Mesenchymal stem cell (in vitro differentiated cells and primary cell): ENCODE data around the gene JAGN1.
A peak's percentile ranks its signal among the peaks of the same experiment; 100 is the strongest.
"Not testable (repeated sequence)": the region's sequence is repeated elsewhere in the genome, so short reads cannot be mapped to it uniquely, and the experiment has no call there.

ENCODE experiments used
- DNase-seq: peaks from one replicate; pipeline ENCODE4 v3.0.0-alpha.2; 2013
- H2AFZ ChIP-seq: one replicate; pipeline ENCODE4 v1.6.1; 2013; ENCODE audit warnings: low read depth, mild to moderate bottlenecking, control low read depth, inconsistent platforms, low read length, moderate library complexity
- H2AK5ac ChIP-seq: 2 replicates; pipeline ENCODE4 v1.6.1; 2013; ENCODE audit warnings: low read length, moderate library complexity, mild to moderate bottlenecking, inconsistent platforms; ENCODE audit not compliant: severe bottlenecking
- H2BK120ac ChIP-seq: one replicate; pipeline ENCODE4 v1.6.1; 2013; ENCODE audit warnings: low read depth, mild to moderate bottlenecking, inconsistent platforms, low read length, moderate library complexity
- H2BK12ac ChIP-seq, 2 experiments: one replicate each; pipeline ENCODE4 v1.6.1; 2013; ENCODE audit warnings: inconsistent platforms in 2 of 2, low read length in 2 of 2, mild to moderate bottlenecking in 2 of 2, moderate library complexity in 2 of 2, control low read depth in 1 of 2
- H2BK15ac ChIP-seq: one replicate; pipeline ENCODE4 v1.6.1; 2013; ENCODE audit warnings: mild to moderate bottlenecking, low read depth, inconsistent platforms; ENCODE audit not compliant: poor library complexity, severe bottlenecking
- H2BK5ac ChIP-seq: 2 replicates; pipeline ENCODE4 v1.6.1; 2013; ENCODE audit warnings: low read depth, mild to moderate bottlenecking, low read length, control low read depth, inconsistent platforms; ENCODE audit not compliant: poor library complexity, severe bottlenecking
- H3K14ac ChIP-seq, 2 experiments: one replicate each; pipeline ENCODE4 v1.6.1; 2013; ENCODE audit warnings: inconsistent platforms in 2 of 2, low read length in 2 of 2, control low read depth in 1 of 2, mild to moderate bottlenecking in 1 of 2, moderate library complexity in 1 of 2
- H3K18ac ChIP-seq, 2 experiments: one replicate each; pipeline ENCODE4 v1.6.1; 2013; ENCODE audit warnings: inconsistent platforms in 2 of 2, low read length in 2 of 2, control low read depth in 1 of 2, low read depth in 1 of 2, mild to moderate bottlenecking in 1 of 2
- H3K23ac ChIP-seq, 2 experiments: one replicate each; pipeline ENCODE4 v1.6.1; 2013; ENCODE audit warnings: inconsistent platforms in 2 of 2, low read length in 2 of 2, mild to moderate bottlenecking in 2 of 2, moderate library complexity in 2 of 2, control low read depth in 1 of 2
- H3K27ac ChIP-seq: 2 replicates; pipeline ENCODE4 v1.5.1; 2013; ENCODE audit warnings: mild to moderate bottlenecking, moderate library complexity, low read length, control low read depth, inconsistent platforms; ENCODE audit not compliant: poor library complexity, severe bottlenecking
- H3K27me3 ChIP-seq, 2 experiments: 2 replicates each; pipeline versions ENCODE4 v1.6.1 to v1.7.0; 2013; ENCODE audit warnings: low read length in 2 of 2, mild to moderate bottlenecking in 2 of 2, moderate library complexity in 2 of 2, control low read depth in 1 of 2, inconsistent platforms in 1 of 2; ENCODE audit not compliant: control insufficient read depth in 1 of 2, insufficient read depth in 1 of 2
- H3K36me3 ChIP-seq, 2 experiments: 2 replicates each; pipeline versions ENCODE4 v1.6.1 to v1.7.0; 2013; ENCODE audit warnings: low read length in 2 of 2, control low read depth in 1 of 2, inconsistent platforms in 1 of 2, low read depth in 1 of 2, mild to moderate bottlenecking in 1 of 2; ENCODE audit not compliant: insufficient read depth in 2 of 2, control insufficient read depth in 1 of 2
- H3K4ac ChIP-seq, 2 experiments: one replicate each; pipeline ENCODE4 v1.6.1; 2013; ENCODE audit warnings: inconsistent platforms in 2 of 2, low read length in 2 of 2, mild to moderate bottlenecking in 2 of 2, moderate library complexity in 2 of 2, control low read depth in 1 of 2, low read depth in 1 of 2
- H3K4me1 ChIP-seq: 2 replicates; pipeline ENCODE4 v1.6.1; 2013; ENCODE audit warnings: low read depth, low read length, control low read depth; ENCODE audit not compliant: control insufficient read depth, insufficient read depth
- H3K4me2 ChIP-seq: 2 replicates; pipeline ENCODE4 v1.6.1; 2013; ENCODE audit warnings: low read length, mild to moderate bottlenecking, inconsistent platforms; ENCODE audit not compliant: poor library complexity, severe bottlenecking
- H3K4me3 ChIP-seq, 2 experiments: 2 replicates each; pipeline versions ENCODE4 v1.5.1 to v1.7.0; 2013; ENCODE audit warnings: low read length in 2 of 2, mild to moderate bottlenecking in 2 of 2, control low read depth in 1 of 2, low read depth in 1 of 2; ENCODE audit not compliant: insufficient read depth in 1 of 2
- H3K79me1 ChIP-seq: replicated peaks from 2 replicates; pipeline ENCODE4 v1.6.1; 2013; ENCODE audit warnings: mild to moderate bottlenecking, control low read depth, low read length, inconsistent platforms; ENCODE audit not compliant: poor library complexity, severe bottlenecking
- H3K9ac ChIP-seq: 2 replicates; pipeline ENCODE4 v1.7.0; 2013; ENCODE audit warnings: mild to moderate bottlenecking, low read length, moderate library complexity
- H3K9me3 ChIP-seq: 2 replicates; pipeline ENCODE4 v1.7.0; 2013; ENCODE audit warnings: mild to moderate bottlenecking, low read length; ENCODE audit not compliant: control insufficient read depth
- H4K8ac ChIP-seq: one replicate; pipeline ENCODE4 v1.6.1; 2013; ENCODE audit warnings: inconsistent platforms, mild to moderate bottlenecking, low read length, moderate library complexity
- H4K91ac ChIP-seq: one replicate; pipeline ENCODE4 v1.6.1; 2013; ENCODE audit warnings: mild to moderate bottlenecking, low read length, inconsistent platforms
- WGBS: methylation state at CpG from one replicate; pipeline ENCODE4 v1.1.7; 2013; ENCODE audit warnings: mixed read lengths; 5-methylcytosine and 5-hydroxymethylcytosine counted together

Gene JAGN1

GRCh38 chr3:9865125-9865637, 25.2 kb upstream of the JAGN1 start:
- H2BK120ac ChIP-seq, H3K18ac ChIP-seq, H3K4me2 ChIP-seq, H2BK5ac ChIP-seq, H3K79me1 ChIP-seq, H3K27ac ChIP-seq, H3K36me3 ChIP-seq, H2AFZ ChIP-seq, H3K27me3 ChIP-seq, H3K4me3 ChIP-seq, H3K23ac ChIP-seq, H3K9me3 ChIP-seq, H4K8ac ChIP-seq, DNase-seq: not testable (repeated sequence)
- peak overlapping the region in 1 of 2 experiments; percentile 33 for H2BK12ac ChIP-seq
- H3K4me1 ChIP-seq, result peaks cover 22% of the 10 kb centered on the region
- H4K91ac ChIP-seq, result peak overlapping the region; percentile 74
- H2BK15ac ChIP-seq, result peak overlapping the region; percentile 76
- peak overlapping the region in 1 of 2 experiments; percentile 46 for H3K14ac ChIP-seq
- peak overlapping the region; percentile 63 to 70 for H3K4ac ChIP-seq
- H2AK5ac ChIP-seq, result peak overlapping the region; percentile 28
- H3K9ac ChIP-seq, result peak overlapping the region; percentile 47
- 96% methylated on average over 8 of the region's 10 CpGs for whole genome bisulfite sequencing

GRCh38 chr3:9866639-9867038, 23.8 kb upstream of the JAGN1 start:
- H3K79me1 ChIP-seq, result no peaks in the 10 kb centered on the region
- DNase-seq, result no peak
- H2AFZ ChIP-seq, result no peak overlapping the region
- H3K27ac ChIP-seq, result no peak overlapping the region
- H3K4me3 ChIP-seq, result no peak overlapping the region
- peak overlapping the region in 1 of 2 experiments; percentile 55 for H3K4ac ChIP-seq
- H3K4me1 ChIP-seq, result peaks cover 23% of the 10 kb centered on the region
- H2BK120ac ChIP-seq, result no peak overlapping the region
- WGBS, result 91% methylated on average over 8 of the region's 8 CpGs
- no peak overlapping the region for H3K23ac ChIP-seq
- H2BK12ac ChIP-seq, result peak overlapping the region in 1 of 2 experiments; percentile 8
- H2AK5ac ChIP-seq, result no peak overlapping the region
- no peak overlapping the region for H4K91ac ChIP-seq
- H2BK5ac ChIP-seq, result no peak overlapping the region
- H3K4me2 ChIP-seq, result no peak overlapping the region
- H3K18ac ChIP-seq, result no peak overlapping the region
- no peak overlapping the region for H4K8ac ChIP-seq
- no peaks in the 10 kb centered on the region for H3K9me3 ChIP-seq
- H3K27me3 ChIP-seq, result no peaks in the 10 kb centered on the region
- no peak overlapping the region for H3K9ac ChIP-seq
- no peak overlapping the region for H2BK15ac ChIP-seq
- no peaks in the 10 kb centered on the region for H3K36me3 ChIP-seq
- H3K14ac ChIP-seq, result no peak overlapping the region

DNA sequence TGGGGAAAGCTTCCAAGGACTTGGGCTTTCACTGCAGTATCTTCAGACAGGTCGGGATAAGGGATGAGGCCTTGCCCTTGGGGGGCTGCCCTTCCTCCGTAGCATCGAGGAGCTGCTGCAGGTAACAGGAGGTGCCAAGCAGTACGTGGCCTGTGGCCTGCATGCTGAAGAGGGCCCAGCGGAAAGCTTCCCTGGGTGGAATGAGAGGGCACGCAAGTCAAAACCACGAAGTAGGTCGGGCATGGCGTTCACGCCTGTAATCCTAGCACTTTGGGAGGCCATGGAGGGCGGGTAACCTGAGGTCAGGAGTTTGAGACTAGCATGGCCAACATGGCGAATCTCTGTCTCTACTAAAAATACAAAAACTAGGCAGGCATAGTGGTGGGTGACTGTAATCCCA, 23.3 kb upstream of the JAGN1 start:
- Histone ChIP-seq H3K4me3 (no peak overlapping the region), H3K9ac (no peak overlapping the region), H3K36me3 (no peaks in the 10 kb centered on the region), H3K23ac (no peak overlapping the region), H3K79me1 (no peaks in the 10 kb centered on the region), H3K4me2 (no peak overlapping the region), H4K8ac (no peak overlapping the region), H2BK120ac (no peak overlapping the region), H2BK15ac (no peak overlapping the region), H3K27me3 (no peaks in the 10 kb centered on the region), H3K4ac (peak overlapping the region in 1 of 2 experiments; percentile 55), H2AFZ (no peak overlapping the region), H3K4me1 (peaks cover 23% of the 10 kb centered on the region), H3K18ac (no peak overlapping the region), H3K9me3 (no peaks in the 10 kb centered on the region), H2BK12ac (peak overlapping the region in 1 of 2 experiments; percentile 8), H3K27ac (no peak overlapping the region), H2AK5ac (no peak overlapping the region), H4K91ac (no peak overlapping the region), H3K14ac (peak overlapping the region in 1 of 2 experiments; percentile 4), H2BK5ac (no peak overlapping the region)
- WGBS, result 95% methylated on average over 11 of the region's 12 CpGs
- no peak for DNase-seq

GRCh38 chr3:9869955-9870354, 20.5 kb upstream of the JAGN1 start:
- H3K4me1 ChIP-seq, result peaks cover 3% of the 10 kb centered on the region
- H2BK5ac ChIP-seq, result no peak overlapping the region
- H2AK5ac ChIP-seq, result no peak overlapping the region
- no peak overlapping the region for H3K4me2 ChIP-seq
- no peak overlapping the region for H3K18ac ChIP-seq
- no peaks in the 10 kb centered on the region for H3K79me1 ChIP-seq
- no peak for DNase-seq
- H2BK12ac ChIP-seq, result peak overlapping the region in 1 of 2 experiments; percentile 39
- H3K9ac ChIP-seq, result no peak overlapping the region
- H4K91ac ChIP-seq, result peak overlapping the region; percentile 39
- no peak overlapping the region for H3K14ac ChIP-seq
- no peak overlapping the region for H3K4ac ChIP-seq
- no peak overlapping the region for H4K8ac ChIP-seq
- H3K27me3 ChIP-seq, result no peaks in the 10 kb centered on the region
- 92% methylated on average over 5 of the region's 5 CpGs for WGBS
- H2BK120ac ChIP-seq, result no peak overlapping the region
- no peak overlapping the region for H3K23ac ChIP-seq
- H2BK15ac ChIP-seq, result no peak overlapping the region
- H3K27ac ChIP-seq, result no peak overlapping the region
- H3K9me3 ChIP-seq, result no peaks in the 10 kb centered on the region
- no peak overlapping the region for H3K4me3 ChIP-seq
- no peak overlapping the region for H2AFZ ChIP-seq
- H3K36me3 ChIP-seq, result no peaks in the 10 kb centered on the region
